Stimulated activated CD8-positive, alpha-beta memory T cell treated with anti-CD3 and anti-CD28 coated beads, Interleukin-4, amount 100 ng/mL, for 24 hours (primary cell): ENCODE measurements around the gene ABCD4.
"Not testable (repeated sequence)": the region's sequence is repeated elsewhere in the genome, so short reads cannot be mapped to it uniquely, and the experiment has no call there.

Source experiments
- DNase-seq: peaks from one replicate; pipeline ENCODE4 v3.0.0-alpha.2; 2020; ENCODE audit warnings: low read depth

Gene ABCD4

DNA sequence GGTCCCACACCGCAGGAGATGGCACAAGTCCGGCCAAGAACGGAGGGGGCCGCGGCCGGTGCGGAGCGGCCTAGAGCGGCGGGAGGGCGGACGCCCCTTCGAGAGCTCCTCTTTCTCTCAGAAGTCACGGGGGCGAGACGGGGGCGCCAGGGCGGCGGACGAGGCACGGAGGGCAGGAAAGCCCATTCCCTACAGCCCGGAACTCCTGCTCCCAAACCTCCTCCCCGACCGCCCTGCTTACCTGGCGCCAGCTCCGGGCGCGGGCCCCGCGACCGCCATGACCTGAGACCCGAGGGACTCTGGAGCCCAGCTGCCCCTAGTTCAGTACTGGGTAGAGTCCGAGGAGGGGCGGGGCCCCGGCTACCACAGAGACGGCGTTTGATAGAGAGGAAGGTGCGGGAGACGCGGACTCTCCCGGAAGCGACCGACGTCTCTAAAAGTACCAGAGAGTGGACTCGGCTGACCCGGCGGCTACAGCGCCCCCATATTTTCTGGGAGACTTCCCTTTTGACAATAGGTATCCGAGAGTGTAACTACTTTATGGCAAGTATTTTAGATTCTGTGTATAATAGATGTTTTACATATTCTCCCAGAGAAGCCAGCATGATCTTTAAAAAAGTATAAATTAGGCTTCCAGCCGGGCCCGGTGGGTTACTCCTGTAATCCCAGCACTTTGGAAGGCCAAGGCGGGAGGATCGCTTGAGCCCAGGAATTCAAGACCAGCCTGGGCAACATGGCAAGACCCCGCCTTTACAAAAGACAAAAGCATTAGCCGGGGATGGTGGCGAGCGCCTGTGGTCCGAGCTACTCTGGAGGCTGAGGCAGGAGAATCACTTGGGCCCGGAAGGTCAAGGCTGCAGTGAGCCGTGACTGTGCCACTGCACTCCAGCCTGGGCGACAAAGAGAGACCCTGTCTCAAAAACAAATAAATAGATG lies at the start of gene ABCD4:
TSS of gene ABCD4 (minus strand) at position 301 of the 936 bp plus-strand sequence. CDS start at position 279, 22 bp downstream.
- peak; percentile 82 for DNase-seq

DNA sequence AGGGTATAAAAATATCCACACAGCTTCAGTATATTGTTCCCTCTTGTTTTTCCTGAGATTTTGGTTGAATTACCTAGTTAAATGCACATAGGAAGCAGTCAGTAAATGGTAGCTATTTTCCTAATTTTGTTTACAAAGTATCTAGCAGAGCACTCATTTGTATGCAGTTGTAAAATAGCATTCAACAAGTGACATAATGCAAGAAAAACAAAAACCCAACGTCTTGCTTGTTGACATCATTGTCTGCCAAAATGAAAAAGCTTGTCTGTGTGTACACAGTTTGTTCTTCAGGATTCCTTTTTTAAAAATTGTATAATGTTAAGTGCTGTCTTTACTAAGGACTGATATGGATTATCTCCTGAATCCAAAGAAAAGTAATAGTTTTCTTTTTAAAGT lies 48.2 kb upstream of the ABCD4 start:
- DNase-seq = no peak

DNA sequence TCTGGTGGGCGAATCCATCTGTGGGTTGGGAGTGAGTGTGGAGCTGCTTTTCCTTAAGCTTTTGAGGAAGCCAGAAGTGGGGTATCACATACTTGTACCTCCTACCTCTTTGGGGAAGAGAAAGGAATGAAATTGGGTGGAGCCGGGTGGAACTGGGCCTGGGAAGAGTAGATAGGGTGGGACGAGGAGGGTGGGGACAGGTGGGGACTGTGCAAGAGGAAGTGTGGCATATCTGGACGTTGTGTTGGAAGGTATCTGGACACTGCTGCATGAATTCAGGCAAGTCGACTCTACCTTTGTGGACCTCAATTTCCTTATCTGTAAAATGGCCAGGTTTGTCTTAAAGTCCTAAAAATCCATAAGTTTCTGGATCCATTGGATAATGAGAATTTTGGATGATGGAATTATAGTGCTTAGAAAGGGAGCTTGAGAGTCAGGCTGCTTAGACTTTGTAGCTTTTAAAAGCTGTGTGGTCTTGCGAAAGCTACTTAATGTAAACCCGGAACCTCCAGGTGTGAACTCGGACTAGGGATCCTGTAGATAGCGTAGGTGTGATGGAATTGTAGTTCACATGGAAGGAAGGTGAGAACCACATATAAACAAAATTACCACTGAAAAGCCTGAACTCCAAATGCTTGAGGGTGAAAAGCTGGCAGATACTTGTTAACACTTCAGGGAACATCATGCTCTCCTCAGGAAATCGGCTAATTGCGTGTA lies 47.6 kb upstream of the ABCD4 start:
- no peak for DNase-seq

DNA sequence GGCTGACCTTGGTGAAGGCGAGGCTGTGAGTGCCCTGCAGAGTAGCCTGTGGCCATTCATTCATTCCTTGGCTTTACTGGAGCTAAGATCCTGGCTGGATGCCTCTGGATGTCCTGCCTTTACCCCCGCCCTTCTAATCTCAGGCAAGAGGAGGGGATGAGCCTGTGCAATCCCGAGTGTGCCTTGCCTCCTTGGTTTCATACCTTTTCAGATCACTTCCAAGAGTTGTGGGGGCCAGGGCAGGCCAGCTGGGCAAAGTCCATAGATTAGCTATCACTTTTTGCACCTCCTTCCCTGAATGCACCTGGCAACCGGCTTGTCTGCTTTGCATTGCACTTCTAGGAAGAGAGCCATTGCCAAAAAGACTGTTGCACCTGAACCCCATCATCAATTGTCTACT lies 47.0 kb upstream of the ABCD4 start:
- DNase-seq = no peak

DNA sequence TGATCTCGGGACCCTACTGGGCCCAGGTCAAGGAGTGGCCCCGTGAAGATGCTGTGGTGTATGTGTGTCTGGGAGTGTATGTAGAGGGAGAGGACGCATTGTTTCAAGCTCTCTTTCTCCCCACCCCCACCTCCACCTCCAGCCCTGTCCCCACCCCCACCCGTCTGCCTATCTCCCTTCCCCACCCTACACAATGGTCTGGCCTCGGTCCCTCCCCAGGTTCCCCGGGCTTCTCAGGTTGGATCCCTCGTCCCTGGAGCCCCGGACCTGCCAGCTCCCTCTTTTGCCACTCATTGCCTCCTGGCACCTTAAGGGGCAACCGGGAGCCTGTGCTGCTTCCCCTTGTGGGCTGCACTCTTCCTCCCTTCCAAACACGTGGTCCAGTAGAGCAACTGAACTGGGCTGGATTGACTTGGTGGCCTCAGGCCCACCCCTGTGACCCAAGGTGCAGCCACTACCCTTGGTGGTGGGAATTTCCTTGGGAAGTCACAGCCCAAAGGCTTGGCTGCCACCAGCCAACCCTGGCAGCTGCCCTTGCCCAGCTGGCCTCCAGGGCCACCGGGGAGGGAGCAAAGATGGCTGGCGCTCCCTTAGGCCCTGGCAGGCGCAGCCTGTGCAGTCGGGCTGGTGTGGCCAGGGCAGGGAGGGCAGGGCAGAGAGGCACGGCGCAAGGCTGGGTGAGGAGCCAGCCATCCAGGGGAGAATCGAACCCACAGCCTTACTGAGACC lies 46.2 kb upstream of the ABCD4 start:
- DNase-seq = no peak

DNA sequence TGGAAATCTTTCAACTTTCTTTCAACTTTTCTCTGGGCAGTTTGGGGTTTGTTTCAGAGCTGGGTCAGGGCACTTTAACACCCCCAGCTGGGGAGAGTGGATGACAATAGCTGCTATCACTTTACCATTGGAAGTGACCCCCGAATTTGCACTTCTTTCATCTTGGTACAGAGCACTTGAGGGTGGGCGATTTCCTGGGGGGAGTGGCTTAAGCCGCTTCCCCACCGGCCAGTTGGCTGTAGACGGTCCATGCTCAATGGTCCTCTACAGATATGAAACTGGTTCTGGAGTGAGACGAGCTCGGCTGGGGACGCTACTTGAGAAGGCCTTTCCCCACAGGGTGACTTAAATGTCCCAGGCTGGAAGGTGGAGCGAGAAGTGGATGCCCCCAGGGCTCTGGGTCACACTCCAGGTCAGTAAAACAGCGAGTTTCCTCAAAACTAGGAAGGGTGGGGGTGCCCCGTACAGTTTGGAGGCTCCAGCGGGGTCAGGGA lies 45.6 kb upstream of the ABCD4 start, which contains the start of gene VRTN:
TSS of gene VRTN (plus strand) at position 231 of the 494 bp plus-strand sequence. CDS start 8,313 bp downstream, outside the sequence.
- DNase-seq = no peak

DNA sequence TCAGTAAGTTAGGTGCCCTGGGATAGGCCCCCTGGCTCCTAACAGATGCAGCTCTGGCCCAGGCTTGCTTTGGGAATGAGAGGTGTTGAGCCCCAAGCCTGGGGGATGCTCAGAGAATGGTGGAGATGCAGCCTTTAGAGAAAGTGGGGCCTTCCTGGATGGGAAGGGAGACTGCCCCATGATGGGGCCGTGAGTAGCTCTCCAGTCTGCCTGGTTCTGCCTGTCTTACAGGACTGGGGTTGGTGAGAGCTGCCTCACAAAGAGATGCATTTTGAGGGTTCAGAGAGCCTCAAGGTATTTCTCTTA lies 45.0 kb upstream of the ABCD4 start:
- DNase-seq = no peak

DNA sequence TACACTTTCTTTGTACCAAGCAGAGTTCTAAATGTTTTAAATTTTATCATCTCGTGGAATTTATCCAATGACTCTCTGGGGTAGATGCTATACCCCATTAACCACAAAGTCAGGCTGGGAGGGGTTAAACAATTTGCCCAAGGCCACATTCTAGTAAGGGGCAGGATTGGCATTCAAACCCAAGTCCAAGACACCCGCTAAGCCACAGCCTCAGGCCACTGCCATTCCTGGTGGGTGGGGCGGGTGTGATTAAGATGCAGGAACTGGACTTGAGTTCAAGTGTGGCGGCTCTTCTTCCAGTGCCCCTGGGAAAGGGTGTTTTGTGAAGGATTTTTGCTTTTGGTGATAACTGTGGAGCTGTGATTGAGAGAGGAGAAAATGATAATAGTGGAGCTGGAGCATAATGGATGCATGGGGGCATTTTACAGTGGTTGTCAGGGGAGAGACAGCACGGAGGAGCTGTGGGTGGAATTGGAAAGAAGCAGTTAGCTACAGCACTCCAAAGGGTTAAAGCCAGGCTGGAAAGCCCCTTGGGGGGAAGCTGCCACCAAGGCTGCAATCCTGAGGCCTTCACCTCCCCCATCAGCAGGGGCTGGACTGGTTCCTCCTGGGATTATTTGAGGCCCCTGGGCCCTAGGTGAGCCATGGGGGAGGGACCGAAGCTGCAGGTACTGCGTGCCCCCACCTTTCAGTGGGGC lies 44.5 kb upstream of the ABCD4 start:
- DNase-seq = no peak

DNA sequence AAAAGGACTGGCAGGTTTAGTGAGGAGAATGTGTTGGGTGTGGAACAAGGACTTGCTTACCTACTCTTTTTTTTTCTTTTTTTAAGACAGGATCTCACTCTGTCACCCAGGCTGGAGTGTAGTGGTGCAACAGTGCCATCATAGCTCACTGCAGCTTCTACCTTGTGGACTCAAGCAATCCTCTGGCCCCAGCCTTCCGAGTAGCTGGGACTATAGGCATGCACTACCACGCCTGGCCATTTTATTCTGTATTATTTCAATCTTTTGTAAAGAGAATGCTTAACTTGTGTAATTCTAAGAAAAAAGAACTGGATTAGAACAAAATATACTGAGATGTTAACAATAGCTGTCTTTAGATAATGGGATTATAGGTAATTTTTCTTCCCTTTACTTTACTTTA lies 43.6 kb upstream of the ABCD4 start:
- DNase-seq = no peak

DNA sequence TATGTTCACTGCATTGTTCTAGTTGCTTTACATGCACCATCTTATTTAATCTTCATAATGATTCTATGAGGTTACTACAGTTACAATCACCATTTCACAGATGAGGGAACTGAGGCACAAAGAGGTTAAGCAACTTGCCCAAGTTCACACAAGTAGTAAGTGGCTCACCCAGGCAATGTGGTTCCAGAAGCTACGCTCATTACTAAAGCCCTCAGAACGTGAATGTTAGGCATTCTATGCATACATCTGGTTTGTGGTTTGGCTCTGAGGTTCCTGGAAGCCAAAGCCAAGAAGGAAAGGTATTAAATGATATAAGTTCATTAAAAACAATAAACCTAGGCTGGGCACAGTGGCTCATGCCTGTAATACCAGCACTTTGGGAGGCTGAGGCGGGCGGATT lies 31.2 kb upstream of the ABCD4 start:
- no peak for DNase-seq

DNA sequence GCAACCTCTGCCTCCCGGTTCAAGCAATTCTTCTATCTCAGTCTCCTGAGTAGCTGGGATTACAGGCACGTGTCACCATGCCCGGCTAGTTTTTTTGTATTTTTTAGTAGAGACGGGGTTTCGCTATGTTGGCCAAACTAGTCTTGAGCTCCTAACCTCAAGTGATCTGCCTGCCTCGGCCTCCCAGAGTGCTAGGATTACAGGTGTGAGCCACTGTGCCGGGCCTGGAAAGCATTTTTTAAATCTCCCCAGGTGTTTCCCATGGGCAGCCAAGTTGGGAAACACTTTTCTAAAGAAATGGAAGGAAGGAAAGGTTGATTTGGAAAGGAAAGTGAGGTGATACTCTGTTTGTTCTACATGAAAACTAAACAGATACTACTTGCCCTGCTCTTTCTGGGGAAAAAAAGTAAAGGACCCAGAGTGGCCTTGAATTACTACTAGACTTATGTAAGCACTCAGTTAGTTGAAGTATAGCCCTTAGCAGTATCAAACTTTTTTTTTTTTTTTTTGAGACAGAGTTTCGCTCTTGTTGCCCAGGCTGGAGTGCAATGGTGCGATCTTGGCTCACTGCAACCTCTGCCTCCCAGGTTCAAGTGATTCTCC lies 27.3 kb upstream of the ABCD4 start:
- DNase-seq = not testable (repeated sequence)

DNA sequence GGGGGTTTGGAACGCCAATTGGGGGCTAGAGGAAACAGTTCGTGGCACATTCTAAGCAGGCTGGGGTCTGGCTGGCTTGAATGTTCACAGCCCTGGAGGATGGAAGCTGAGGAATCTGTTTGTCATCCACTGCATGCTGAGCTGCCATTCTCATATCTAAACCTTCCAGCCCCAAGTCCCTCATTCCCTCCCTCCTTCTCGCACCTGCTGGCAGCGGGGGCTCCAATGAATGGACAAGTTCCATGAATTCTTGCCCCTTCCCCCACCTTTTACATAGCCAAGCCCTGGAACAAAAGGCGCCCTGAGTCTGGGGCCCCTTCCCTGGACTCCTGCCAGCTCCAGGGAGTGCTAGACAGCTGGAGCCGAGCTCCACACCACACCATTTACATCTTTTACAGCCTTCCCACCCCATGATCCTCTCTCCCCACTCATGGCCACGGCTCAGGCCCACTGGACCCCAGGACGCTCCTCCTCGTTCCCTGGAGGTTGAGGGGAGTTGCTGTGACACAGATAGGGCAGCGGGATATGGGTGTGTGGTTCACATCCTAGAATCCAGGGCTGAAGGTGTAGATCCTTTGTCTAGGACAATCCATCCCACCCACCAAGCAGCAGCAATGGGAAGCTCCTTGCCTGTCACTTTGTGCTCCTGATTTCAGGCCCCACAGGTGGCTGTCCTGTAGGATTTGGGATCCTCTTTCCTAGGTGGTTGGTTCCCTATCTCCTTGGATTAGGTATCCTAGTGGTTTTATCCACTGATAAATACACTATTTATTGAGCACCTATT lies 23.8 kb upstream of the ABCD4 start:
- no peak for DNase-seq

DNA sequence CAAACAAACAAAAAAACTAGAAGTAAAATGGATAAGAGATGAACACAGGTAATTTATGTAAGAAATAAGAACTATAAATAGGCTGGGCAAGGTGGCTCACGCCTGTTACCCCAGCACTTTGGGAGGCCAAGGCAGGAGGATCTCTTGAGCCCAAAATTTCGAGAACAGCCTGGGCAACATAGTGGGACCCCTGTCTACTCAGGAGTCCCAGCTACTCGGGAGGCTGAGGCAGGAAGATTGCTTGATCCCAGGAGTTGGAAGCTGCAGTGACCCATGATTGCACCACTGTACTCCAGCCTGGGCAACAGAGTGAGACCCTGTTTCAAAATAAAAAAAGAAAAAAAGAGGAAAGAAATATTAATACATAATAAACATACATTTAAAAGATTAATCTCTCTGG lies 22.7 kb upstream of the ABCD4 start:
- no peak for DNase-seq

DNA sequence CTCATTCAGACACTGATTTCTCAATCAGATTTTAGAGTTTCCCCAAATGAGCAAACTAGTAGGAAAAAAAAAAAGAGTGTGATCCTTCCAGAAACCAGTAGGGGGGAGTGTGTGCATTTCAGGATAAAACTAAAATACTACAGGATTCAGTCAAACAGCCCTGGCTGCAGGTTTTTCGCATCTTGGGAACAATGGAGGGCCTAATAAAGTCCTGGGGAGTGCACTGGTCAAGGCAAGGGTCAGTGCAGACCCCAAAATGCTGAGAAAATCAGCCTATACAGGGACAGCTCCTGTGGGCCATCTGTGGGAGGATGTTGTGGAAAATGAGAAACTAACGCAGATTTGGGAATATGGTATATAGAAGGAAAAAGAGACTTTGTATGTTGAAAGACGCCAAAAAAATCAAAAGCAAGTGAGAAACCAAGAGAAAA lies 22.2 kb upstream of the ABCD4 start:
- no peak for DNase-seq

DNA sequence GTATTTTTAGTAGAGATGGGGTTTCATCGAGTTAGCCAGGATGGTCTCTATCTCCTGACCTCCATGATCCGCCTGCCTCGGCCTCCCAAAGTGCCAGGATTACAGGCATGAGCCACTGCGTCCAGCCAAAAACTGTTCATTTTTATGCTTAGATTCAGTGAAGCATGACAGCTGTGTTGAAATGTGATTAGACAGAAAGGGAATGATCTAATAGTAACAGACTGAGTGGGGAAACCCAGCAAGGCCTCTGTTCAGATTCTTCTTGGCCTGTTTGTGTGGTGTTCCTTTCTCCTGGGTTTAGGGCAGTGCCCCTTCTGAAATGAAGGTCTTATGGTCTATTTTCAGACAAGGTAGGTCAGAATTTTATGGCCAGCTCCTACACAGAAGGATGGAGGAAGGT lies 11.8 kb upstream of the ABCD4 start:
- no peak for DNase-seq

DNA sequence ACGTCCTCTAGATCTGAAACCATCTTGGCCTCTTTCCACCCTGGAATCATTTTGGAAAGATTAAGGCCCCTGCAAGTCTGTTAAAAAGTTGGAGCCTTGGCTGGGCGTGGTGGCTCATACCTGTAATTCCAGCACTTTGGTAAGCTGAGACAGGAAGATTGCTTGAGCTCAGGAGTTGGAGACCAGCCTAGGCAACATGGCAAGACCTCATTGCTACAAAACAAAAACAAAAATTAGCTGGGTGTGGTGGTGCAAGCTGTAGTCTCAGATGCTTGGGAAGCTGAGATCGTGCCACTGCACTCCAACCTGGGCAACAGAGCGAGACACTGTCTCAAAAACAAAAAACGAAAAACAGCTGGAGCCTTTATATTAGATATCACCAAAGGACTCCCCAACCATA lies 10.9 kb upstream of the ABCD4 start:
- no peak for DNase-seq

DNA sequence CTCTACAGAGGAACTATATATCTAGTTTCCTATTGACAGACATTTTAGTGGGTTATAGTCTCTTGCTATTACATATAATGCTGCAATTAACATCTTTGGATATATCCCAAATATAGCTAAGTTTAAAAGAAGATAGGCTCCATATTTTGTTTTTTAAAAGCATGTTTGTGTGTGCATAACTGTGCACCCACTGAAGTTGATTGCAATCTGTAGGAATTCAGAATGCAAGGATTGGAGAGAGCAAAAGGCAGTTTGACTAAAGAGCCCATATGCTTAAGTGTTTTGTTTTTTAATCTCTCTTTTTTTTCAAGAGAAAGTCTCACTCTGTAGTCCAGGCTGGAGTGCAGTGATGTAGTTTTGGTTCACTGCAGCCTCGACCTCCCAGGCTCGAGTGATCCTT lies 9.4 kb upstream of the ABCD4 start:
- DNase-seq = no peak

DNA sequence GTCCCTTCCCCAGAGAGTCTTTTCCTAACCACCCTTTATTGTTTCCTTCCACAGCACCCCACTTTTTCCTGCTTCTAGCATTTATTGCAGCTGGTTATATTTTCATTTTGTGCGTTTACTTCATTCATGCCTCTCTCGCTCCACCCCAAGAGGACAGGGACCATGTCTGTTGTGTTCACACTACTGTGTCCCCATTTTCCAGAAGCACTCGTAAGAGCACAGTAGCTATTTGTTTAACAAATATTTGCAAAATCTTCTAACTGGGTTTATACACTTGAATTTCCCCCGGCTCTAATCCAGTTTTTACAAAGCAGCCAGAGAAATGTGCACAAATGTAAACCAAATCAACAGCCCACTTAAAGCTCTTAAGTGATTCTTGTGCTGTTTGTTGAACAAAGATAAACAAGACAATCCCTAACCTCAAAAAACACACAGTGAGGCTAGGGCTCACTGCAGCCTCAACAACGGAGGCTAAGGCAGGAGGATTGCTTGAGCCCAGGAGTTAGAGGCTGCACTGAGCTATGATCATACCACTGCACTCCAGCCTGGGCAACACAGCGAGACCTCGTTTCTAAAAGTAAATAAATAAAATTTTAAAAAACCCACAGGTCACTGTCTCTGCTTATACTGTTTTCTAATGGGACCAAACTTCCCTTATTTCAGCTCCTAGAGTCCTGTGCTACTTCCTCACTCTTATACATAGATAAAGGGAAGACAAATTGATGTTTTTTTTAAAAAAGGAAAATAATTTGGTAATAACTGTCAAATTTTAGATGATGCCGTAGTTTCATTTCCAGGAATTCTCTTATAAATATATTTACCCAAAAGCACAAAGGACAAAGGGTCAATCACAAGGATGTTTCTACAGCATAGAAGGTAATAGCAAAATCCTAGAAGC lies 6.6 kb upstream of the ABCD4 start:
- DNase-seq = no peak

DNA sequence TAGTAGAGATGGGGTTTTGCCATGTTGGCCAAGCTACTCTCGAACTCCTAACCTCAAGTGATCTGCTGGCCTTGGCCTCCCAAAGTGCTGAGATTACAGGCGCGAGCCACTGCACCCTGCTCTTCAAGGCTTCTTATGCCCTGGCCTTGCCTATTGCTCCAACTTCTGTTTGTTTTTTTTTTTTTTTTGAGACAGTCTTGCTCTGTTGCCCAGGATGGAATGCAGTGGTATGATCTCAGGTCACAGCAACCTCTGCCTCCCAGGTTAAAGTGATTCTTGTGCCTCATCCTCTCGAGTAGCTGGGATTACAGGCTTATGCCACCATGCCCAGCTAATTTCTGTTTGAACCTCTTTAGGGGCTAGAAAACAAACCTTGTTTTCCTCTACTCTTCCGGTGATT lies 6.0 kb upstream of the ABCD4 start:
- no peak for DNase-seq
